GM19099 (cell line): Measurements from ENCODE around the gene PA2G4.

Experiments used
- POLR2A ChIP-seq: IDR thresholded peaks from 3 replicates; pipeline ENCODE4 v1.6.1; 2011; ENCODE audit warnings: low read depth; ENCODE audit not compliant: insufficient read length; ENCODE audit errors: extremely low read depth

The PA2G4 gene

GRCh38 chr12:56116267-56117081 lies 12.1 kb downstream of the PA2G4 start, which contains the start of gene RPL41:
Gene RPL41, plus strand, starts transcription at chr12:56116633.
- peak; percentile 100 for TF ChIP-seq POLR2A

- TF ChIP-seq POLR2A = peak; percentile 97
Measured at GRCh38 chr12:56117778-56118687, 13.7 kb downstream of the PA2G4 start, which contains the start of gene ZC3H10. Gene ZC3H10, plus strand, starts transcription at chr12:56118266. Its CDS starts 2,297 bp downstream, at chr12:56120563.

GRCh38 chr12:56118688-56119357 lies 14.5 kb downstream of the PA2G4 start:
- no peak for TF ChIP-seq POLR2A

GRCh38 chr12:56119361-56119796 lies 15.0 kb downstream of the PA2G4 start:
- no peak for TF ChIP-seq POLR2A

GRCh38 chr12:56120158-56120846 lies 15.9 kb downstream of the PA2G4 start:
- no peak for TF ChIP-seq POLR2A

- TF ChIP-seq POLR2A = no peak
Measured at GRCh38 chr12:56121204-56121870, 17.0 kb downstream of the PA2G4 start.

- no peak for TF ChIP-seq POLR2A
Measured at GRCh38 chr12:56122637-56123036, 18.3 kb downstream of the PA2G4 start.

GRCh38 chr12:56124133-56124532 lies 19.8 kb downstream of the PA2G4 start:
- no peak for TF ChIP-seq POLR2A

- TF ChIP-seq POLR2A = no peak
Measured at GRCh38 chr12:56126732-56127239, 22.4 kb downstream of the PA2G4 start.

- TF ChIP-seq POLR2A = no peak
Measured at GRCh38 chr12:56127485-56127887, 23.1 kb downstream of the PA2G4 start.

GRCh38 chr12:56127888-56128669 lies 23.7 kb downstream of the PA2G4 start, which contains the start of gene ESYT1:
Gene ESYT1, plus strand, starts transcription at chr12:56128267. Its CDS starts 53 bp downstream, at chr12:56128320.
- TF ChIP-seq POLR2A = peak; percentile 68

- no peak for TF ChIP-seq POLR2A
Measured at GRCh38 chr12:56128670-56129205, 24.4 kb downstream of the PA2G4 start.
